Measurements from ENCODE around the gene KNSTRN. TPM values are rescaled to one million over a fixed set of nuclear protein-coding genes. Genes with fewer than 3 reads are reported as not detected.

The KNSTRN gene
- total RNA-seq, 2 experiments from 2014 or later = 57.5 to 63.3 TPM

- no peaks in the 10 kb centered on the region for H3K4me1 Mint-ChIP-seq
These were observed 34.0 kb upstream of the KNSTRN start for GRCh38 chr15:40348474-40348870.

GRCh38 chr15:40349163-40349562 is 33.4 kb upstream of the KNSTRN start:
- ChIA-PET POLR2A (no interaction called here), CTCF (interaction anchor here (0.8 to 4.5 kb wide), 6 partner anchors 11 to 73 kb away, joined by 3 to 11 read pairs (median 4); partner anchors contain the start of gene IVD)
- Mint-ChIP-seq H3K27me3 (peaks cover 3% of the 10 kb centered on the region), H3K4me1 (no peaks in the 10 kb centered on the region), H3K27ac (no peak overlapping the region), H3K4me3 (no peak overlapping the region), H3K9me3 (no peaks in the 10 kb centered on the region), H3K36me3 (ENCODE audit: low read depth) (no peaks in the 10 kb centered on the region)
- DNase-seq = no peak

More at GRCh38 chr15:40348474-40348870, 34.0 kb upstream of the KNSTRN start:
- Mint-ChIP-seq H3K27ac (no peak overlapping the region), H3K27me3 (no peaks in the 10 kb centered on the region), H3K36me3 (ENCODE audit: low read depth) (no peaks in the 10 kb centered on the region), H3K9me3 (no peaks in the 10 kb centered on the region), H3K4me3 (no peak overlapping the region)
- ChIA-PET POLR2A (no interaction called here), CTCF (interaction anchor here (0.6 to 4.5 kb wide), 6 partner anchors 15 to 224 kb away, joined by 3 to 11 read pairs (median 4); no protein-coding TSS in a partner anchor)
- no peak for DNase-seq

DNA sequence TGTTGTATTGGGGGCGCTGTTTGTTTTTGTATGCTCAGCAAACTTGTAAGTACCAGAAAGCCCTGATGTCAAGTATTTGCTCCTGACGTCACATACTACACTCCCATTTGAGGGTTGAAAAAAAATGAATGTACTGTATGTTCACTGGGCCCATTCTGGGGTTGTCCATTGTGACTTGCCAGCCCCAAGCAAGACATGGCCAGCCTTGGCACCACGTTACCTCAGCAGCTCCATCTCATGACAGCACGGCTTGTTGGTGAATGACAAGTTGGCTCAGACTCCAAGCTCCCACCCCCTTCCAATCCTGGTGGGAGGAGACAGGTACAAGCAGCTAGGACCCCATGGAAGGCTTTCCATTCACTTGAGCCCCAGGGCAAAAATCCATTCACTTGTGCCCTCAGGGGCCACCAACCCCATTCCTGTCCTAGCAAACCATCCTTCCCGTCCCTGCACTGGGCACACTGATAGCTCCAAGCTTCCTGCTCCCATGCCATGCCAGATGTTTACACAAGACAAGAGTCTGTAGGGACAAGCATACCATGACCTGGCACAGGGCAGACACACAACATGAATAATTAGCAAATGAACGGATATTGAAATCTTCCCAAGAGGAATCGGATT is 30.1 kb upstream of the KNSTRN start:
- no peaks in the 10 kb centered on the region for H3K4me1 Mint-ChIP-seq
- no peaks in the 10 kb centered on the region for H3K36me3 Mint-ChIP-seq (ENCODE audit: low read depth)
- peaks cover 20% of the 10 kb centered on the region for H3K27me3 Mint-ChIP-seq
- DNase-seq = no peak
- CTCF ChIA-PET = interaction anchor here (0.7 to 3.3 kb wide), 7 partner anchors 9 to 154 kb away, joined by 3 to 12 read pairs (median 4); no protein-coding TSS in a partner anchor
- H3K27ac Mint-ChIP-seq = no peak overlapping the region
- H3K9me3 Mint-ChIP-seq = no peaks in the 10 kb centered on the region
- POLR2A ChIA-PET = no interaction called here
- no peak overlapping the region for H3K4me3 Mint-ChIP-seq

GRCh38 chr15:40353697-40354096 is 28.8 kb upstream of the KNSTRN start:
- Mint-ChIP-seq H3K4me3 (no peak overlapping the region), H3K36me3 (ENCODE audit: low read depth) (no peaks in the 10 kb centered on the region), H3K9me3 (no peaks in the 10 kb centered on the region), H3K27me3 (peaks cover 20% of the 10 kb centered on the region), H3K27ac (no peak overlapping the region), H3K4me1 (peaks cover 4% of the 10 kb centered on the region)
- no peak for DNase-seq
- POLR2A ChIA-PET = no interaction called here
- CTCF ChIA-PET = interaction anchor here (1.0 to 3.3 kb wide), 5 partner anchors 9 to 78 kb away, joined by 3 to 10 read pairs (median 4); no protein-coding TSS in a partner anchor

GRCh38 chr15:40354408-40355171 is 27.9 kb upstream of the KNSTRN start:
- Mint-ChIP-seq H3K36me3 (ENCODE audit: low read depth) (no peaks in the 10 kb centered on the region), H3K9me3 (no peaks in the 10 kb centered on the region)

GRCh38 chr15:40355976-40356585 is 26.4 kb upstream of the KNSTRN start:
- peaks cover 11% of the 10 kb centered on the region for H3K4me1 Mint-ChIP-seq

More at GRCh38 chr15:40354408-40355171, 27.9 kb upstream of the KNSTRN start:
- peaks cover 20% of the 10 kb centered on the region for H3K27me3 Mint-ChIP-seq
- no peak for DNase-seq
- ChIA-PET POLR2A (no interaction called here), CTCF (interaction anchor here (0.7 to 3.6 kb wide), 6 partner anchors 8 to 250 kb away, joined by 3 to 42 read pairs (median 4); partner anchors contain the start of gene KNSTRN)
- H3K4me3 Mint-ChIP-seq = no peak overlapping the region
- no peak overlapping the region for H3K27ac Mint-ChIP-seq
- H3K4me1 Mint-ChIP-seq = peaks cover 11% of the 10 kb centered on the region

DNA sequence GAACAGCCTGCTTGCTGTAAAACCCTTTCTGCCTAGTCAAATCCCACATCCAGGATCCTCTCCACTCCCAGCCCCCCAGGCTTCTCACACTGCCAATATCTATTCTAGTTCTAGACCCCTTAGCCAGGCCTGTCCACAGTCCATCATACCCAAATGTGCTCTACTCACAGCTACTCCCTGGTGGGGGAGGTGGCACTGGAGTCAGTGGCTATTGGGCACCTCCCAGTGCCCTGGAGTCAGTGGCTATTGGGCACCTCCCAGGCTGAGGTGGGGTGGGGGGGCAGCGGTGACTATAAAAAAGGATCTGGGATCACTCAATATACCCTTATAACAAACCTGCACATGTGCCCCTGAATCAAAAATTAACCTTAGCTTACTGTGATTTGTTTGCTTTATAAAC is 25.3 kb upstream of the KNSTRN start:
- Mint-ChIP-seq H3K4me3 (peak overlapping the region; percentile 42), H3K27ac (no peak overlapping the region), H3K4me1 (peaks cover 11% of the 10 kb centered on the region), H3K27me3 (peaks cover 20% of the 10 kb centered on the region), H3K9me3 (no peaks in the 10 kb centered on the region), H3K36me3 (ENCODE audit: low read depth) (no peaks in the 10 kb centered on the region)
- ChIA-PET CTCF (interaction anchor here (0.8 to 3.6 kb wide), 9 partner anchors 10 to 65 kb away, joined by 3 to 42 read pairs (median 3); partner anchors contain the start of gene INAFM2), POLR2A (no interaction called here)
- no peak for DNase-seq

More at GRCh38 chr15:40355976-40356585, 26.4 kb upstream of the KNSTRN start:
- Mint-ChIP-seq H3K27ac (no peak overlapping the region), H3K36me3 (ENCODE audit: low read depth) (no peaks in the 10 kb centered on the region), H3K27me3 (peaks cover 20% of the 10 kb centered on the region), H3K4me3 (no peak overlapping the region), H3K9me3 (no peaks in the 10 kb centered on the region)
- DNase-seq = no peak
- ChIA-PET CTCF (interaction anchor here (0.5 to 3.6 kb wide), 9 partner anchors 11 to 79 kb away, joined by 3 to 42 read pairs (median 4); partner anchors contain the start of gene KNSTRN), POLR2A (no interaction called here)

DNA sequence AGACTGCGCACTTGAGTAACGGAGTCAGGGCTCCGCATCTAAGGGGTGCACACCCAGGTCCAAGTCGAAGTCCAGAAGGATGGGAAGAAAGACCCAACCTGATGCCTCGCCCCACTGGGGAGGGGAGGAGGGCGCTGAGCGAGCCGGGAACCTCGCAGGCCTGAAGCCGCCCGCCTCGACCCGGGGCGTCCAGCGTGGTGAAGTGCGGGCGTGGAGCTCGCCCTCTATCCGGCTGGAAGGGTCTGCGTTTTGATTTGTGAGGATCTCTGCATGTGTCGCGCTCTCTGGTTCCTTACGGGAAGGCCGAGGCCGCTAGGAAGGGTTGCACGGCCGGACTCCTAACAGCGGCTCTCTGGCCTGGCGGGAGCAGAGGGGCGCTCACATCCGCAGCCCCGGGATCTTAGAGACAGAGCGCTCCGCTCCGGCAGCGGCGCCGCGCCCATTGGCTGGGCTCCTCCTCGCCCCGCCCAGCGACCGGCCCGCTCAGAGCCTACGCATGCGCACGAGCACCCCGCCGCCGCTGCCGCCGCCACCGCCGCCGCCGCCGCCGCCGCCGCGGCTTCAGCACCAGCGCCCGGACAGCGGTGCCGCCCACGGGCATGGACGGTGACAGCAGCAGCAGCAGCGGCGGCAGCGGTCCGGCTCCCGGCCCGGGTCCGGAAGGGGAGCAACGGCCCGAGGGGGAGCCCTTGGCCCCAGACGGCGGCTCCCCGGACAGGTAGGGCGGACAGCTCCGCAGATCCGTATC is 24.6 kb upstream of the KNSTRN start, which contains the start of gene DISP2:
Gene DISP2 (plus strand): TSS at position 497 of the 748 bp plus-strand sequence. CDS start 103 bp downstream, at position 600.
- Mint-ChIP-seq H3K4me3 (peak within 1 kb of the TSS; percentile 75), H3K36me3 (ENCODE audit: low read depth) (no peaks in the 10 kb centered on the region), H3K27me3 (peaks cover 20% of the 10 kb centered on the region), H3K9me3 (no peaks in the 10 kb centered on the region), H3K27ac (no peak within 1 kb of the TSS), H3K4me1 (peaks cover 11% of the 10 kb centered on the region)
- ChIA-PET CTCF (interaction anchor here (0.8 to 3.6 kb wide), 10 partner anchors 9 to 64 kb away, joined by 3 to 42 read pairs (median 3); partner anchors contain the start of gene INAFM2), POLR2A (no interaction called here)
- DNase-seq = peak; percentile 88

DNA sequence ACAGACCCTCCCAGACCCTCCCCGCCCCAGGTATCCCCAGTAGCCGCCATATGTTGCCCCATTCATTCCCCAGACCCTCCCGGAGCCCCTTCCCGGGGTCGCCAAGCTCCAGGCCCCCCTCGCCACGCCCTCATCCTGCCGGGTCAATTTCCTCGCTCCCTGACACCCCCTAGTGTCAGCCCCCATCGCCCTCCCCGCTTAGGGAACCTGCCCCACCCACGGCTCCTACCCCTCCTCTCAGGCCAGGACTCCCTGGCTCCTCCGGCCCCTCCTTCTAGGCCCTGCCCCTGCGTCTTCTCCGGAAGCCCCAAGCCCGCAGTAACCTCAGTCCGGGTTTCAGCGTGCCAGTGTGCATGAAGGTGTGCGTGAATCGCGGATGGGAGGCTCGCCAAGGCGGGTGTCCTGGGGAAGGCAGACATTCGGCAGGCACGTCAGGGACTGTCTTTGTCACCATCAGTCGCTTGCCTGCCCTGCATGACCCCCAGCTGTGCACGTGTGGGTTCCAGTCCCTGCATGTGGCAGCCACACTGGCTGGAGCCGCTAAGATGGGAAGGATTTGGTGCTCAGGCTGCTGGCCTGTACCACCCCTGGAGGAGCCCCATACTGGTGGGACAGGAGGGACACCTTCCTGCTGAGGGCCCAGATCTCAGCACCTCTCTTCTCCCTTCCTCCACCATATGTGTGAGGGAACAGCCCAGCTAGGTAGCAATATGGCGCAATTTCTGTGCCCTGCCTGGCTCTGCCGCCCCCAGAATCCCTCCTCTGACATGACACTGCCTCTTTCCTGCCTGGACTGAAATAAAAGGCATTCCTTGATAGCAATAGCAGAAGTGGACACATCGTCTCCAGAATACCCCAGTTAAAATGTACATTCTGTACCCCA is 23.8 kb upstream of the KNSTRN start:
- CTCF ChIA-PET = interaction anchor here (0.8 to 2.0 kb wide), 5 partner anchors 9 to 48 kb away, joined by 3 to 10 read pairs (median 3); partner anchors contain the start of gene INAFM2
- Mint-ChIP-seq H3K36me3 (ENCODE audit: low read depth) (no peaks in the 10 kb centered on the region), H3K4me3 (peak overlapping the region; percentile 72), H3K4me1 (peaks cover 11% of the 10 kb centered on the region), H3K27me3 (peaks cover 20% of the 10 kb centered on the region), H3K27ac (no peak overlapping the region), H3K9me3 (no peaks in the 10 kb centered on the region)
- DNase-seq = peak; percentile 36
- POLR2A ChIA-PET = no interaction called here

- Mint-ChIP-seq H3K9me3 (no peaks in the 10 kb centered on the region), H3K27me3 (peaks cover 15% of the 10 kb centered on the region), H3K4me3 (no peak overlapping the region), H3K27ac (no peak overlapping the region), H3K4me1 (peaks cover 11% of the 10 kb centered on the region), H3K36me3 (ENCODE audit: low read depth) (no peaks in the 10 kb centered on the region)
- DNase-seq = no peak
- CTCF ChIA-PET = interaction anchor here (1.4 to 2.0 kb wide), 2 partner anchors 8 to 62 kb away, joined by 3 to 10 read pairs; no protein-coding TSS in a partner anchor
- POLR2A ChIA-PET = no interaction called here
These were observed 22.5 kb upstream of the KNSTRN start for GRCh38 chr15:40360015-40360414.

DNA sequence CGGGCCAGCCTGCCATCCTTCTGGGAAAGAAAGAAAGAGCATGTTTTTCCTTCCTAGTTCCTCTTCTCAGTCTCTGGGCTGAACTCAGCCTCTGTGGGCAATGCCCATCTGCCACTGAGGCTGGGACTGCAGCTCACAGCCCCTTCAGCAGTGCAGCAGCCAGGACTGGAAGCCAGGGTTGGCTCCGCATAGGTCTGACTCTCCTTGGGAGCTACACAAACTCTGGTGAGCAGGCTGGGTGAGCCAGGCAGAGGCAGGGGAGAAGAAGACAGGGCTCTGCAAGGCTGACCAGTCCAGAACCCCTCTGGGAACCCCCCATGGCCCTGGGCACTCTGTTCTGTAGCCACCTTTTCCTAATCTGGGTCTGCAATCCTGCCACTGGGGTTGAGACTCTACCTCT is 20.9 kb upstream of the KNSTRN start:
- Mint-ChIP-seq H3K27ac (no peak overlapping the region), H3K4me3 (no peak overlapping the region), H3K4me1 (peaks cover 14% of the 10 kb centered on the region), H3K27me3 (peaks cover 5% of the 10 kb centered on the region), H3K9me3 (no peaks in the 10 kb centered on the region), H3K36me3 (ENCODE audit: low read depth) (no peaks in the 10 kb centered on the region)
- ChIA-PET CTCF (interaction anchor here (1.0 kb wide), 2 partner anchors 8 to 17 kb away, joined by 3 read pairs; no protein-coding TSS in a partner anchor), POLR2A (no interaction called here)
- no peak for DNase-seq

Data from activated CD4-positive, alpha-beta T cell treated with anti-CD3 and anti-CD28 coated beads, Interleukin-2, amount 10 ng/mL, durations not matched to agents 7 days and 5 days (primary cell).